Measurements from ENCODE around the gene GAB4. TPM values are rescaled to one million over a fixed set of nuclear protein-coding genes. Genes with fewer than 3 reads are reported as not detected.

GAB4 gene
- total RNA-seq, 4 donors from 2014 or later = not detected

DNA sequence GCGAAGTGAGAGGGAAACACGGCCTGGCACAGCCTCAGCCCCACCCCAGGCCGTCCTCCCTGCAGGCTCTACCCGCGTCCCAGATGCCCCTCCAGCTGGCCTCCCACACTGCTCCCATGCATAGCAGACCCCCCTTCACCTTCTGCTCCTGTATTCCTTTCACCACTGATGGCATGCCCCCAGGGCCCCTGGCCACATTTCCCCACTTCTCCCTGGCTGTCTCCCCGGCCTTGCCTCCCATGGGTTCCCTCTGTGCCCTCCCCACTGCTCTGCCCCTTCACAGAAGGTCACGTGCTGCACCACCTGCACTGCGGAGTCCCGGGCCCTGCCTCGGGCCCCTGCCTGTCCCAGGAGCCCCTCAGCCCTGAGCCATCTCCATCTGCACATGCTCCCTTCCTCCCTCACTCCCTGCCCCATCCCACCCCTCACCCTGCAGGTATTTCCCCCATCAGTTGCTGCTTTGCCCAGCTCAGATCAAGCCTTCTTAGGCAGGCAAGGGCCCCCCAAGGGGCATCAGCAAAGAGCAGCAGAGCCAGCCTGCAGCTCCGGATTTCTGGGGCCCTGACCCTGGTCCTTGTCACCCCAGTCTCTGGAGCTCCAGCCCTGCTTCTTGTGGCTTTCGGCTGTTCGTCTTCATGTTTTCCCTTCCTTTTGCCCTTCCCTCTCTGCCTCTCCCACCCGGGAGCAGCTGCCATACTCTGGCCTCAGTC is 46.4 kb downstream of the GAB4 start:
- intact Hi-C loops (cut with DNase I) = no loop called here
- no peak for TF ChIP-seq POLR2AphosphoS5 (IDR thresholded peaks at IDR 0.05)
- TF ChIP-seq EP300 (IDR thresholded peaks at IDR 0.05) = no peak
- no peak for TF ChIP-seq POLR2A (IDR thresholded peaks at IDR 0.05; ENCODE audit: low read depth)
- TF ChIP-seq, protein P1, sequence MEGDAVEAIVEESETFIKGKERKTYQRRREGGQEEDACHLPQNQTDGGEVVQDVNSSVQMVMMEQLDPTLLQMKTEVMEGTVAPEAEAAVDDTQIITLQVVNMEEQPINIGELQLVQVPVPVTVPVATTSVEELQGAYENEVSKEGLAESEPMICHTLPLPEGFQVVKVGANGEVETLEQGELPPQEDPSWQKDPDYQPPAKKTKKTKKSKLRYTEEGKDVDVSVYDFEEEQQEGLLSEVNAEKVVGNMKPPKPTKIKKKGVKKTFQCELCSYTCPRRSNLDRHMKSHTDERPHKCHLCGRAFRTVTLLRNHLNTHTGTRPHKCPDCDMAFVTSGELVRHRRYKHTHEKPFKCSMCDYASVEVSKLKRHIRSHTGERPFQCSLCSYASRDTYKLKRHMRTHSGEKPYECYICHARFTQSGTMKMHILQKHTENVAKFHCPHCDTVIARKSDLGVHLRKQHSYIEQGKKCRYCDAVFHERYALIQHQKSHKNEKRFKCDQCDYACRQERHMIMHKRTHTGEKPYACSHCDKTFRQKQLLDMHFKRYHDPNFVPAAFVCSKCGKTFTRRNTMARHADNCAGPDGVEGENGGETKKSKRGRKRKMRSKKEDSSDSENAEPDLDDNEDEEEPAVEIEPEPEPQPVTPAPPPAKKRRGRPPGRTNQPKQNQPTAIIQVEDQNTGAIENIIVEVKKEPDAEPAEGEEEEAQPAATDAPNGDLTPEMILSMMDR (IDR thresholded peaks at IDR 0.05) = no peak
- DNase-seq (ENCODE audit: extremely low spot score) = peak; percentile 87
- Histone ChIP-seq H3K27ac (replicated peaks in 1 of 4) (no peak overlapping the region), H3K27me3 (no peaks in the 10 kb centered on the region), H3K4me1 (no peaks in the 10 kb centered on the region), H3K9me3 (no peaks in the 10 kb centered on the region), H3K4me3 (no peak overlapping the region), H3K36me3 (no peaks in the 10 kb centered on the region)
- WGBS = 76% methylated on average over 14 of the region's 14 CpGs

DNA sequence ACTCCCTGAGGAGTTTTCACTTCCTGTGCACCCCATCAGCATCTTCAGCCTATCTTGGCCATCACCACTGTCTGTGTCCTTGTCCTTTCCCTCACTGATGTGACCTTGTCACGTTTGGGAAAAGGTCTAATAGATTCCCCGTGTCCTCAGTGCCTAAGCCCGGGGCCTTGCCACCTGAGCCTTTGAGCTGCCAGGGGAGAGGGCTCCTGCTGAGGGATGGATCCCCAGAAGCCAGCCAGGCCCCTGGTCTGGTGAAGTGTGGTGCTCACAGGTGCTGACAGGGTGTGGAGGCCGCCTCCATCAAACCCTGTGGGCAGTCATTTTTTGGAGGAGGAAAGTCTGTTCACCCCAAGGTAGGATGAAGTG is 47.2 kb downstream of the GAB4 start:
- WGBS = 68% methylated on average over 3 of the region's 4 CpGs
- Histone ChIP-seq H3K9me3 (no peaks in the 10 kb centered on the region), H3K36me3 (no peaks in the 10 kb centered on the region), H3K27me3 (no peaks in the 10 kb centered on the region), H3K4me3 (no peak overlapping the region), H3K27ac (replicated peaks in 1 of 4) (no peak overlapping the region), H3K4me1 (no peaks in the 10 kb centered on the region)
- TF ChIP-seq POLR2A (IDR thresholded peaks at IDR 0.05; ENCODE audit: low read depth) (no peak), POLR2AphosphoS5 (IDR thresholded peaks at IDR 0.05) (no peak), EP300 (IDR thresholded peaks at IDR 0.05) (no peak)
- TF ChIP-seq, protein P1 (IDR thresholded peaks at IDR 0.05) = no peak
- peak; percentile 64 for DNase-seq (ENCODE audit: extremely low spot score)
- intact Hi-C loops (cut with DNase I) = no loop called here

GRCh38 chr22:16960220-16960883 is 47.7 kb downstream of the GAB4 start:
- Histone ChIP-seq H3K27me3 (no peaks in the 10 kb centered on the region), H3K9me3 (no peaks in the 10 kb centered on the region), H3K4me1 (no peaks in the 10 kb centered on the region), H3K27ac (replicated peaks in 1 of 4) (no peak overlapping the region), H3K4me3 (no peak overlapping the region), H3K36me3 (no peaks in the 10 kb centered on the region)
- intact Hi-C loops (cut with DNase I) = no loop called here
- 69% methylated on average over 3 of the region's 3 CpGs for whole genome bisulfite sequencing
- TF ChIP-seq EP300 (IDR thresholded peaks at IDR 0.05) = no peak
- TF ChIP-seq POLR2AphosphoS5 (IDR thresholded peaks at IDR 0.05) = no peak
- TF ChIP-seq, protein P1 (IDR thresholded peaks at IDR 0.05) = no peak
- TF ChIP-seq POLR2A (IDR thresholded peaks at IDR 0.05; ENCODE audit: low read depth) = no peak
- DNase-seq (ENCODE audit: extremely low spot score) = peak; percentile 81

GRCh38 chr22:16959345-16959930 is 48.6 kb downstream of the GAB4 start:
- H3K9me3 ChIP-seq = no peaks in the 10 kb centered on the region
- no peak overlapping the region for H3K4me3 ChIP-seq
- no peaks in the 10 kb centered on the region for H3K4me1 ChIP-seq
- intact Hi-C loops (cut with DNase I) = no loop called here
- H3K27ac ChIP-seq (replicated peaks in 1 of 4) = no peak overlapping the region
- H3K36me3 ChIP-seq = no peaks in the 10 kb centered on the region
- 78% methylated on average over 10 of the region's 10 CpGs for WGBS
- H3K27me3 ChIP-seq = no peaks in the 10 kb centered on the region
- peak; percentile 90 for DNase-seq (ENCODE audit: extremely low spot score)
- no peak for TF ChIP-seq POLR2A (IDR thresholded peaks at IDR 0.05; ENCODE audit: low read depth)
- no peak for TF ChIP-seq EP300 (IDR thresholded peaks at IDR 0.05)
- TF ChIP-seq POLR2AphosphoS5 (IDR thresholded peaks at IDR 0.05) = no peak
- TF ChIP-seq, protein P1 (IDR thresholded peaks at IDR 0.05) = no peak

Data from esophagus muscularis mucosa (tissue), 4 donors.